H1 (cell line): ENCODE data around the gene C6orf136. TPM values are rescaled to one million over a fixed set of nuclear protein-coding genes. Genes with fewer than 3 reads are reported as not detected.

Experiments used
- BCL11A ChIP-seq, 2 experiments: IDR thresholded peaks; one replicate each; pipeline ENCODE4 v1.6.1; 2011; ENCODE audit warnings: low read depth in 2 of 2, low read length in 2 of 2, mild to moderate bottlenecking in 2 of 2
- BRCA1 ChIP-seq: IDR thresholded peaks from 2 replicates; pipeline ENCODE4 v1.6.1; 2012; ENCODE audit warnings: low read depth, low read length, improper control_type of control experiment
- CBX5 ChIP-seq: fragments of 300-800, 300-1000 bp; sonication (generic); IDR thresholded peaks from 2 replicates; pipeline ENCODE4 v1.7.1; 2016; ENCODE audit warnings: antibody characterized with exemption, low read length, low read depth
- CBX8 ChIP-seq: fragments of 300-800, 300-1000 bp; sonication (generic); IDR thresholded peaks from 2 replicates; pipeline ENCODE4 v1.7.1; 2016; ENCODE audit warnings: low read depth, low read length, borderline replicate concordance
- CEBPB ChIP-seq: IDR thresholded peaks from 2 replicates; pipeline ENCODE4 v1.6.1; 2012; ENCODE audit warnings: low read depth, low read length
- CREB1 ChIP-seq: IDR thresholded peaks from 2 replicates; pipeline ENCODE4 v1.6.1; 2012; ENCODE audit warnings: inconsistent platforms
- GABPA ChIP-seq: IDR thresholded peaks from 2 replicates; pipeline ENCODE4 v1.6.1; 2011; ENCODE audit warnings: mild to moderate bottlenecking, low read length, moderate library complexity, borderline replicate concordance; ENCODE audit not compliant: insufficient read depth
- HDAC2 ChIP-seq, 2 experiments: fragments of 300-600 bp in 1 of 2; sonication (generic) in 1 of 2; IDR thresholded peaks; 2 replicates each; pipeline ENCODE4 v1.6.1; 2011 to 2012; ENCODE audit warnings: low read depth in 2 of 2, low read length in 2 of 2, mild to moderate bottlenecking in 2 of 2, moderate library complexity in 2 of 2, borderline replicate concordance in 1 of 2, inconsistent platforms in 1 of 2
- KDM4A ChIP-seq: IDR thresholded peaks from one replicate; pipeline ENCODE4 v1.7.1; 2012; ENCODE audit warnings: low read depth, mild to moderate bottlenecking, moderate library complexity, low read length, inconsistent platforms; ENCODE audit not compliant: severe bottlenecking
- KDM5A ChIP-seq: fragments of 200-600 bp; IDR thresholded peaks from 2 replicates; pipeline ENCODE4 v1.7.1; 2012; ENCODE audit warnings: mild to moderate bottlenecking, low read length, inconsistent platforms, mixed read lengths
- PHF8 ChIP-seq: fragments of 200-600 bp; sonication (generic); conservative IDR thresholded peaks from 2 replicates; pipeline ENCODE4 v1.7.1; 2012; ENCODE audit warnings: low read depth, mild to moderate bottlenecking, inconsistent platforms, low read length, moderate library complexity
- RAD21 ChIP-seq, 2 experiments: IDR thresholded peaks in 1 of 2; conservative IDR thresholded peaks in 1 of 2; 2 replicates each; pipeline ENCODE4 v1.6.1; 2011; ENCODE audit warnings: low read depth in 2 of 2, low read length in 2 of 2, improper control_type of control experiment in 1 of 2, inconsistent platforms in 1 of 2, mild to moderate bottlenecking in 1 of 2, moderate library complexity in 1 of 2
- polyA plus RNA-seq, 7 experiments: library from polyadenylated mRNA; depleted of rRNA in 3 of 7; stranded (reverse) in 5 of 7; unstranded in 2 of 7; fragments of >200 nt in 5 of 7; fragments of 200-250 nt in 2 of 7; gene quantifications; 1 replicate in 5 of 7; 2 replicates in 1 of 7; 4 replicates in 1 of 7; pipeline versions ENCODE4 v1.2.1 to v1.2.3, GENCODE V29; 2011 to 2013; ENCODE audit warnings: missing spikeins in 2 of 7, mixed read lengths in 2 of 7
- total RNA-seq: library from RNA; stranded (reverse); fragmentation: NEBNext Ultra II Directional; extraction: Animal tissue kit (Norgen Biotek cat#: 25700); gene quantifications from 2 replicates; pipeline ENCODE4 v1.2.1, GENCODE V29; 2021
- TF ChIP-seq, protein P1 (sequence below), 3 experiments: IDR thresholded peaks; 1 replicate in 2 of 3; 2 replicates in 1 of 3; pipeline versions ENCODE4 v1.5.1 to v1.6.1; 2011; ENCODE audit warnings: low read length in 3 of 3, mild to moderate bottlenecking in 3 of 3, inconsistent platforms in 2 of 3, low read depth in 1 of 3, moderate library complexity in 1 of 3; ENCODE audit not compliant: insufficient read depth in 1 of 3; ENCODE audit errors: control extremely low read depth in 1 of 3

Gene C6orf136
- total and polyA plus RNA-seq, 2 of the 8 experiments (the other 6 are each of a cell fraction or from before 2014, with no cell fraction given), result 20.8 to 23.1 TPM

- TF ChIP-seq RAD21 (IDR thresholded peaks at IDR 0.05 in 1 of 2, conservative IDR thresholded peaks at IDR 0.05 in 1 of 2; ENCODE audit: low read depth in 2 of 2, low read length in 2 of 2) (peak; percentile 19 to 42; a peak in 2 of 4 replicates), HDAC2 (IDR thresholded peaks at IDR 0.05; ENCODE audit: borderline replicate concordance in 1 of 2, low read depth in 2 of 2, low read length in 2 of 2) (0 out of 4 replicates have a peak, but pooled peaks of 1 of the 2 experiments have one; percentile 21), KDM4A (peak; percentile 82), PHF8 (peak; percentile 56), CBX5 (no peak), GABPA (no peak), KDM5A (peak; percentile 29; the same call in 1 of the 2 replicates), BCL11A (IDR thresholded peaks at IDR 0.05; ENCODE audit: low read depth in 2 of 2, low read length in 2 of 2) (no peak), CBX8 (no peak), CREB1 (peak; percentile 55; the same call in 1 of the 2 replicates), CEBPB (no peak), BRCA1 (peak; percentile 61)
- TF ChIP-seq, protein P1, sequence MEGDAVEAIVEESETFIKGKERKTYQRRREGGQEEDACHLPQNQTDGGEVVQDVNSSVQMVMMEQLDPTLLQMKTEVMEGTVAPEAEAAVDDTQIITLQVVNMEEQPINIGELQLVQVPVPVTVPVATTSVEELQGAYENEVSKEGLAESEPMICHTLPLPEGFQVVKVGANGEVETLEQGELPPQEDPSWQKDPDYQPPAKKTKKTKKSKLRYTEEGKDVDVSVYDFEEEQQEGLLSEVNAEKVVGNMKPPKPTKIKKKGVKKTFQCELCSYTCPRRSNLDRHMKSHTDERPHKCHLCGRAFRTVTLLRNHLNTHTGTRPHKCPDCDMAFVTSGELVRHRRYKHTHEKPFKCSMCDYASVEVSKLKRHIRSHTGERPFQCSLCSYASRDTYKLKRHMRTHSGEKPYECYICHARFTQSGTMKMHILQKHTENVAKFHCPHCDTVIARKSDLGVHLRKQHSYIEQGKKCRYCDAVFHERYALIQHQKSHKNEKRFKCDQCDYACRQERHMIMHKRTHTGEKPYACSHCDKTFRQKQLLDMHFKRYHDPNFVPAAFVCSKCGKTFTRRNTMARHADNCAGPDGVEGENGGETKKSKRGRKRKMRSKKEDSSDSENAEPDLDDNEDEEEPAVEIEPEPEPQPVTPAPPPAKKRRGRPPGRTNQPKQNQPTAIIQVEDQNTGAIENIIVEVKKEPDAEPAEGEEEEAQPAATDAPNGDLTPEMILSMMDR (IDR thresholded peaks at IDR 0.05; ENCODE audit: control extremely low read depth in 1 of 3, insufficient read depth in 1 of 3, low read depth in 1 of 3, low read length in 3 of 3), result peak; percentile 50 to 80 (median 72)
These were observed 25.7 kb downstream of the C6orf136 start, which contains the start of gene DHX16 (continued) for GRCh38 chr6:30672445-30673253.
